PC-9 (cell line): ENCODE data around the gene TUBB. TPM values are rescaled to one million over a fixed set of nuclear protein-coding genes. Genes with fewer than 3 reads are reported as not detected.

Experiments used
- BruUV-seq: library from RNA; stranded (reverse); fragments of 400-500 nt; replicated peaks from 2 replicates; lab custom pipeline; 2021; lab: Mats Ljungman, UMichigan
- CTCF ChIA-PET: fragments of 300-600 bp; sonication (Branson Sonifier 250); formaldehyde crosslinking; loops from one replicate; lab custom pipeline; 2022; ENCODE audit warnings: antibody characterized with exemption; lab: Charles Lee
- POLR2A ChIA-PET: fragments of 300-600 bp; sonication (Branson Sonifier 250); formaldehyde crosslinking; loops from one replicate; lab custom pipeline; 2022; ENCODE audit warnings: antibody characterized with exemption; ENCODE audit not compliant: unreplicated experiment; lab: Charles Lee
- DNase-seq, 2 experiments: peaks; one replicate each; pipeline versions ENCODE4 v3.0.0 to v3.0.0-alpha.2; 2015 to 2022; ENCODE audit warnings: mixed read lengths in 1 of 2
- H2AFZ ChIP-seq: fragments of 200-600 bp; sonication (generic); 2 replicates; pipeline ENCODE4 v1.8.1; 2017; ENCODE audit warnings: antibody characterized with exemption
- H3F3A ChIP-seq: fragments of 200-600 bp; sonication (generic); 2 replicates; pipeline ENCODE4 v1.8.1; 2017; ENCODE audit warnings: antibody characterized with exemption, mild to moderate bottlenecking, low read depth; ENCODE audit not compliant: insufficient read depth
- H3K27ac ChIP-seq: fragments of 200-600 bp; sonication (generic); 2 replicates; pipeline ENCODE4 v1.6.1; 2016; ENCODE audit warnings: mixed run types
- H3K27me3 ChIP-seq: fragments of 200-600 bp; sonication (generic); 2 replicates; pipeline ENCODE4 v1.6.1; 2016; ENCODE audit warnings: low read depth, mixed run types; ENCODE audit not compliant: insufficient read depth
- H3K36me3 ChIP-seq: fragments of 200-600 bp; sonication (generic); 2 replicates; pipeline ENCODE4 v1.6.1; 2016; ENCODE audit warnings: low read depth, mixed run types
- H3K4me1 ChIP-seq: fragments of 200-600 bp; sonication (generic); replicated peaks from 2 replicates; pipeline ENCODE4 v1.6.1; 2016; ENCODE audit warnings: mixed run types; ENCODE audit not compliant: insufficient read depth
- H3K4me2 ChIP-seq: fragments of 200-600 bp; sonication (generic); 2 replicates; pipeline ENCODE4 v1.6.1; 2017; ENCODE audit warnings: mixed run types
- H3K4me3 ChIP-seq: fragments of 200-600 bp; sonication (generic); 2 replicates; pipeline ENCODE4 v1.6.1; 2016; ENCODE audit warnings: mixed run types
- H3K79me2 ChIP-seq: fragments of 200-600 bp; sonication (generic); 2 replicates; pipeline ENCODE4 v1.6.1; 2017; ENCODE audit warnings: low read depth, mixed run types
- H3K9me2 ChIP-seq: fragments of 200-600 bp; sonication (generic); 2 replicates; pipeline ENCODE4 v1.8.1; 2017; ENCODE audit warnings: mild to moderate bottlenecking; ENCODE audit not compliant: insufficient read depth
- H3K9me3 ChIP-seq: fragments of 200-600 bp; sonication (generic); 2 replicates; pipeline ENCODE4 v1.8.1; 2016; ENCODE audit warnings: low read depth; ENCODE audit not compliant: insufficient read depth
- H4K20me1 ChIP-seq: fragments of 200-600 bp; sonication (generic); 2 replicates; pipeline ENCODE4 v1.8.1; 2017; ENCODE audit not compliant: insufficient read depth
- CTCF ChIP-seq: fragments of 200-600 bp; sonication (generic); conservative IDR thresholded peaks from 2 replicates; pipeline ENCODE4 v1.6.1; 2017; ENCODE audit warnings: mixed run types, antibody characterized with exemption, mild to moderate bottlenecking, moderate library complexity
- EZH2 ChIP-seq: fragments of 200-600 bp; sonication (generic); IDR thresholded peaks from 2 replicates; pipeline ENCODE4 v1.8.0; 2017; ENCODE audit warnings: antibody characterized with exemption, low read depth
- intact Hi-C: fragments of 100-400 bp; cut with micrococcal nuclease; formaldehyde crosslinking; loops from one replicate; pipeline ENCODE4 v1.10.0; 2022; ENCODE audit not compliant: unreplicated experiment
- total RNA-seq: library from RNA; stranded (reverse); gene quantifications from 2 replicates; pipeline ENCODE4 v1.2.3, GENCODE V29; 2021

The TUBB gene
- total RNA-seq, 1 experiment from 2014 or later: 901 TPM

DNA sequence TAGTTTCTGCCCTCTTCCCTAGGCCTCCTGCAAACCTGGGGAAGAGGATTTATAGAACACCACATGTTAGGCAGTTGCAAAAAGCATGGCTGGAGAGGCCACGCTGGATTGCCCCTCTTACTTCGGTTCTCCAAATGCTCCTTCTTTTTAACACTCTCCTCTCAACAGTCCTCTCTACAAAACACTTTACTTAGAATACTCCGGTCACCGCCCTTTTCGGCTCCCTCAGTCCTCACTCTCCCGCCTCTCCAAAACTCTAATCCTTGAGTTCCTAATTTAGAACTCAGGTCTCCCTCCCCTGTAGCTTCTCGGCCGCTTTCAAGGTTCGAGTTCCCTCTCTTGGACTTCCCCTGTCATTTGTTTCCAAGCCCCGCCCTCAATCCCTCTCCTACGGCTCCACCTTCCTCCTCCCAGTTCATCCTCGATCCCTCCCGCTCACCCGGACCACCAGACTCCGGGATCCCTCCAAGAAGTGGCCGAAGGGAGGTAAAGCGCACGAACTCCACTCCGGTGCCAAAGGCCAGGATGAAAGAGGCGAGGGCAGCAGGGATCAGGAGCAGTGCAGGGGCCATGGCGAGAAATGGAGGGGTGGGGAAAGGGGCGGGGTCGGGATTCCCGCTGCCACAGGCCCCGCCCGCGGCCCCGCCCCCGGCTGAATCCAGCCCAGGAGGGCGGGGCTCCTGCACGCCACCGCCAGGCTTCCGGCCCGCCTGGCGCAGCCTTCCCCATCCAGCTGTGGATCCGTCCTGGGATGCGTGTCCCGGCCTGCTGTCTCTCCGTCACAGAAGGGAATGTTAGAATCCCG is 29.5 kb upstream of the TUBB start, which contains the start of gene NRM:
Gene NRM, minus strand, starts transcription at position 582 of the 805 bp plus-strand sequence. Its CDS starts 10 bp downstream, at position 572.
- H3K27me3 ChIP-seq: no peaks in the 10 kb centered on the region
- H3K9me3 ChIP-seq: no peaks in the 10 kb centered on the region
- TF ChIP-seq CTCF (no peak), EZH2 (no peak)
- ChIA-PET CTCF (interaction anchor here (0.5 to 1.1 kb wide), 2 partner anchors 18 to 448 kb away, joined by 3 to 10 read pairs; partner anchors contain the start of gene DHX16), POLR2A (interaction anchor here (0.6 to 1.1 kb wide), 5 partner anchors 12 to 149 kb away, joined by 4 to 8 read pairs (median 5); partner anchors contain the start of genes MDC1 and MRPS18B)
- no TSS peak for BruUV-seq
- peaks cover 16% of the 10 kb centered on the region; the same call in 1 of the 2 replicates for H3F3A ChIP-seq
- H3K36me3 ChIP-seq: no peaks in the 10 kb centered on the region
- H2AFZ ChIP-seq: peak within 1 kb of the TSS; percentile 93
- DNase-seq: peak; percentile 44 to 84
- H3K4me2 ChIP-seq: peak within 1 kb of the TSS; percentile 84
- H3K4me3 ChIP-seq: peak within 1 kb of the TSS; percentile 87
- intact Hi-C loops: no loop called here
- H3K27ac ChIP-seq: no peak within 1 kb of the TSS
- H3K4me1 ChIP-seq: peaks cover 42% of the 10 kb centered on the region
- no peaks in the 10 kb centered on the region for H3K9me2 ChIP-seq
- peaks cover 19% of the 10 kb centered on the region for H3K79me2 ChIP-seq
- no peaks in the 10 kb centered on the region for H4K20me1 ChIP-seq

DNA sequence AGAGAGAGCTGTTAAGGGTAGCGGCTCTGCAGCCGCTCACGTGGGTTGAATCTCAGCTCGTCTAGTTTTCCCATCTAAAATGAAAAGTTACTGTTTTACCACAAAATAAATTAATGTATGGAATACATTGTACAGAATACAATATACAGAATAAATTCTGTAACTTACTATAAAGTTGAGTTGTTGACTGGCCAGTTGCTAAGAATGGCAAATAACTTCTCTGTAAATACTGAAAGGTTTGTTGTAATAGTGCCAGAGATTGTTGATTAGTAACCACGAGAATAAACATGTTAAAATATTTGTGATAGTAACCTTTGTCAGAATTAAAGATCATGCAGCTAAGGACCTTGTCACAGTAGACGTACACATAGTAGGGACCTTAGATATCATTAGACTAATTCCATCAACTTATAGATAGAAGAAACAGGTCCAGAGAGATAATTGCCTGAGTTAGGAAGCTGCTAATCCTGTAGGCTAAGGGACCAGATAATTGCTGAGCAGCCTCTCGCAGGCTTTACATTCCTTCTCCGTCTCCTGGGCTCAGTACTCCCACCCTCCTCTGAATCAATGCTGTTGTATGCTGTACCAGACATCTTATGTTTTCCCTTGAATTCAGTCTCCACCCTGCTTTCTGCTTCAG is 28.8 kb upstream of the TUBB start:
- Histone ChIP-seq H3K9me3 (no peaks in the 10 kb centered on the region), H3K27ac (no peak overlapping the region), H3K4me3 (peak overlapping the region; percentile 87; the same call in 1 of the 2 replicates), H3K27me3 (no peaks in the 10 kb centered on the region), H3K4me1 (peaks cover 40% of the 10 kb centered on the region), H3F3A (peaks cover 20% of the 10 kb centered on the region; the same call in 1 of the 2 replicates), H2AFZ (peak overlapping the region; percentile 93), H3K79me2 (peaks cover 12% of the 10 kb centered on the region), H3K36me3 (no peaks in the 10 kb centered on the region), H3K9me2 (no peaks in the 10 kb centered on the region), H4K20me1 (no peaks in the 10 kb centered on the region), H3K4me2 (peak overlapping the region; percentile 84)
- DNase-seq: no peak
- TF ChIP-seq CTCF (no peak), EZH2 (no peak)
- ChIA-PET POLR2A (interaction anchor here (0.7 to 1.1 kb wide), 3 partner anchors 26 to 77 kb away, joined by 4 to 8 read pairs (median 5); partner anchors contain the start of genes MDC1 and MRPS18B), CTCF (interaction anchor here (0.6 to 1.1 kb wide), 2 partner anchors 19 to 430 kb away, joined by 3 to 6 read pairs; partner anchors contain the start of gene DHX16)
- intact Hi-C loops: no loop called here
- BruUV-seq: no TSS peak

GRCh38 chr6:30696432-30696831 is 23.7 kb upstream of the TUBB start:
- CTCF ChIA-PET: no interaction called here
- no peak for TF ChIP-seq CTCF
- no peak for TF ChIP-seq EZH2
- H3F3A ChIP-seq: peaks cover 22% of the 10 kb centered on the region; the same call in 1 of the 2 replicates
- no peaks in the 10 kb centered on the region for H3K27me3 ChIP-seq
- H3K9me2 ChIP-seq: no peaks in the 10 kb centered on the region
- H3K79me2 ChIP-seq: no peaks in the 10 kb centered on the region
- no peak overlapping the region for H3K4me3 ChIP-seq
- no peak overlapping the region for H2AFZ ChIP-seq
- H3K27ac ChIP-seq: no peak overlapping the region
- no peaks in the 10 kb centered on the region for H3K36me3 ChIP-seq
- no peaks in the 10 kb centered on the region for H3K9me3 ChIP-seq
- POLR2A ChIA-PET: interaction anchor here (0.7 kb wide), 1 partner anchor 41 kb away, joined by 21 read pairs; no protein-coding TSS in a partner anchor
- no peaks in the 10 kb centered on the region for H4K20me1 ChIP-seq
- peaks cover 18% of the 10 kb centered on the region for H3K4me1 ChIP-seq
- intact Hi-C loops: no loop called here
- no peak overlapping the region for H3K4me2 ChIP-seq
- DNase-seq: no peak
- no TSS peak for BruUV-seq
